ENCODE results near the gene UGGT1.

The UGGT1 gene

GRCh38 chr2:128108166-128108565, 17.2 kb downstream of the UGGT1 start:
- DNase-seq = no peak

GRCh38 chr2:128109243-128109642, 18.2 kb downstream of the UGGT1 start:
- DNase-seq = no peak

- DNase-seq = no peak
Observed at GRCh38 chr2:128115921-128116623, 25.1 kb downstream of the UGGT1 start.

GRCh38 chr2:128134573-128134972, 43.6 kb downstream of the UGGT1 start:
- DNase-seq = no peak

- DNase-seq = no peak
Observed at GRCh38 chr2:128137094-128137616, 46.2 kb downstream of the UGGT1 start.

GRCh38 chr2:128139624-128140023, 48.6 kb downstream of the UGGT1 start:
- DNase-seq = no peak

GRCh38 chr2:128145651-128146050, 54.7 kb downstream of the UGGT1 start:
- DNase-seq = no peak

- DNase-seq = no peak
Observed at GRCh38 chr2:128153786-128154185, 62.8 kb downstream of the UGGT1 start.

- DNase-seq = no peak
Observed at GRCh38 chr2:128154225-128154624, 63.2 kb downstream of the UGGT1 start.

GRCh38 chr2:128155970-128156369, 65.0 kb downstream of the UGGT1 start:
- DNase-seq = no peak

GRCh38 chr2:128156812-128157211, 65.8 kb downstream of the UGGT1 start:
- DNase-seq = no peak

GRCh38 chr2:128157644-128158043, 66.6 kb downstream of the UGGT1 start:
- DNase-seq = no peak

GRCh38 chr2:128158176-128158575, 67.2 kb downstream of the UGGT1 start:
- DNase-seq = no peak

GRCh38 chr2:128159437-128159836, 68.4 kb downstream of the UGGT1 start:
- DNase-seq = no peak

- no peak for DNase-seq
Observed at GRCh38 chr2:128160616-128161275, 69.7 kb downstream of the UGGT1 start.

GRCh38 chr2:128162266-128162665, 71.3 kb downstream of the UGGT1 start:
- no peak for DNase-seq

GRCh38 chr2:128164311-128164710, 73.3 kb downstream of the UGGT1 start:
- DNase-seq = no peak

- DNase-seq = no peak
Observed at GRCh38 chr2:128166746-128167353, 75.8 kb downstream of the UGGT1 start.

- DNase-seq = no peak
Observed at GRCh38 chr2:128169094-128169493, 78.1 kb downstream of the UGGT1 start.

GRCh38 chr2:128169497-128169896, 78.5 kb downstream of the UGGT1 start:
- DNase-seq = no peak

- no peak for DNase-seq
Observed at GRCh38 chr2:128169933-128170709, 79.1 kb downstream of the UGGT1 start.

GRCh38 chr2:128170776-128171175, 79.8 kb downstream of the UGGT1 start:
- no peak for DNase-seq

GRCh38 chr2:128172191-128172590, 81.2 kb downstream of the UGGT1 start:
- DNase-seq = no peak
